Central memory CD4-positive, alpha-beta T cell (primary cell): Measurements from ENCODE around the gene SEC22C.

Experiments
- DNase-seq: peaks from one replicate; pipeline ENCODE4 v3.0.0; 2022

SEC22C gene

GRCh38 chr3:42533161-42533897, 48.4 kb downstream of the SEC22C start:
- no peak for DNase-seq

- no peak for DNase-seq
Observed at GRCh38 chr3:42532229-42532628, 49.5 kb downstream of the SEC22C start.

- no peak for DNase-seq
Observed at GRCh38 chr3:42531470-42531869, 50.3 kb downstream of the SEC22C start.

DNA sequence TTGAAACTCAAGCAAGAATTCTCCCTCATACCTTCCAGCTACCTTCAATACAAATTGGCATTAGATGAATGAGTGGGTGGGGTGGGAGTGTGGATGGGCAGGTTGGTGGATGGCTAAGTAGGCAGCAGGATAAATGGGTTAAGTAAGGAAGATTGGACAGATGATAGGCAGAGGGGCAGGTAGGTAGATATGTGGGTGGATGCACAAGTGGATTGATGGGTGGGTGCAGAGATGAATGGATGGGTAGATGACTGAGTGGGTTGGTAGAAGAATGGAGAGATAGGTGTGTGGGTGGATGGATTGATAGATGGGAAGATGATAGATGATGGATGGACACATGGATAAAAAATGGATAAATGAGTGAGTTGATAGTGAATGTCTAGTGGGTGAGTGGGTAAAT, 51.7 kb downstream of the SEC22C start:
- no peak for DNase-seq

- DNase-seq, result peak; percentile 57
Observed at GRCh38 chr3:42529468-42529867, 52.3 kb downstream of the SEC22C start.

DNA sequence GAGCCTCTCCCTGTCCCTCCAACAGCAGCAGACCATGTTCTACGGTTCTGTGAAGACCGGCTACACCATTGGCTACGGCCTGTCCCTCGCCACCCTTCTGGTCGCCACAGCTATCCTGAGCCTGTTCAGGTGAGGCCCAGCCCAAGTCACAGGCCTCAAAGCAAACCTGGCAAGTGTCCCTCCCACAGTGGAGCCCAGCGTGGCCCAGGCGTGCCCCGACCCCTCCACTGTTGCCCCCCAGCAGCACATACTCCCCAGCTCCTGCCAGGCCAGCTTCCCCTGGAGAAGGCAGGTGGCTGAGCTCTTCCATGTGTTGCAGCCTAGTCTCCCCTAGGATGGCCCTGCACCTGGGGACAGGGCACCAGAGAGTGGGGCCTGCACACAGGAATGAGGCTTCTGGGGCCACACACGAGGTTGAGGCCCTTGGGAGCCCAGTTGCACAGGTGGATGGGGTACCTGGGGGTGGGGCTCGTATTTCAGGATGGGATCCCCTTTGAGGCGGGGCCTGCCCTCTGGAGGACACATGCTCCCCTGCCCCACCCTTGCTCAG, 54.3 kb downstream of the SEC22C start:
- no peak for DNase-seq

DNA sequence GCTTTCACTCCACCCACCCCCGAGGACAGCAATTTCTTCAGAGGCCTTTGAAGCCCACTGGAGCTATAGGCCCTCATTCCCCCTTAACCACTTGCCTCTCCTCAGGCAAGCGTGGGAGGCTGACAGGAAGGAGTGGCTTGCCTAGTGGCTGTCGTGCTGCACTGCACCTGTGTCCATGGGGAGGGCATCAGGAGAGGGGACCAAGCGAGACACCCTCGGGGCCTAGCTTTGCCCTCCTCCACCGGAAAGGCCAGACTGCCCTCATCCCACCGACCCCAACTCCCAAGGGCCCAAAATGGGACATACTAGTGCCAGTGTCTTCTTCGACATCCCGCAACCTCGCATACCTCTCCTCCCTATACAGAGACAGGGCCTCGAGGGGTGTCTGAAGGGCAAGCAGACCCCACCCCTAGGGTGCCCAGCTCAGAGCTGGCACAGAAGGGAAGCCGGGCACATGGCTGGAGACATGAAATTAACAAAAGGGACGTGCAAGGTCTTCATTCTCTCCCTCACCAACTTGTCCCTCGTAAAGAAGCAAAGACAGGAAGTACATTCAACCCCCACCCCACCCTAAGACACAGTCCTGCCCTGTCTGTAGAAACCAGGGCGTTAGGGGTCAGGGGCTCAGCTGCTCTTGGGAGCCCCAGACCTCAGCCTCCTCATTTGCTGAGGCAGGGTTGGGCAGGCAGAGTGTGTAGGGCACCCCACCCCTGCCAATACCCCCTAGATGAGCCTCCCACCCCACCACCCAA, 55.0 kb downstream of the SEC22C start:
- DNase-seq, result peak; percentile 41

DNA sequence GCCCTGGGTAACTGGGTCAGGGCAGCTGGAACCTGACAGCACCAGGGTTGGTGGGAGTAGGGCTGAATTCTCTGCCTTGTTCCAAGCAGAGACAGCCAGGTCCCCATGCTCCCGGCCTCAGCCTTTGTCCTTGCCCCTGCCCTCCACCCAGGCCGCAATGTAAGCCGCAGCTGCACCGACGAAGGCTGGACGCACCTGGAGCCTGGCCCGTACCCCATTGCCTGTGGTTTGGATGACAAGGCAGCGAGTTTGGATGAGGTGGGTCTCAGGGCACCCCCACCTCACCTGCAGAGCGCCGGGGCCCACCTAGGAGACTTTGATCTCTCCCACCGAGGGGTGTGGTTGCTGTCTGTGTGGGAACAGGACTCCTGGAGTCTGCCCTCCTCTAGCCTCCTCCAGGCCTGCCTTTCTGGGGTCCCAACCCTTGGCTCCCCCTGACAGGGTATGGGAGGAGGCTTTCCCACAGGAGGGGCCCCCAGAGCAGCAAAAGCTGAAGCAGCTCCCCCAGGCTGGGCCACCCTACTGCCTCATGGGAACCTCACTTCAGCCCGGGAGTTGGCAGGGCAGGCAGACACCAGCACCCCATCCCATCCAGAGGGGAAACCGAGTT, 55.9 kb downstream of the SEC22C start:
- DNase-seq, result no peak

DNA sequence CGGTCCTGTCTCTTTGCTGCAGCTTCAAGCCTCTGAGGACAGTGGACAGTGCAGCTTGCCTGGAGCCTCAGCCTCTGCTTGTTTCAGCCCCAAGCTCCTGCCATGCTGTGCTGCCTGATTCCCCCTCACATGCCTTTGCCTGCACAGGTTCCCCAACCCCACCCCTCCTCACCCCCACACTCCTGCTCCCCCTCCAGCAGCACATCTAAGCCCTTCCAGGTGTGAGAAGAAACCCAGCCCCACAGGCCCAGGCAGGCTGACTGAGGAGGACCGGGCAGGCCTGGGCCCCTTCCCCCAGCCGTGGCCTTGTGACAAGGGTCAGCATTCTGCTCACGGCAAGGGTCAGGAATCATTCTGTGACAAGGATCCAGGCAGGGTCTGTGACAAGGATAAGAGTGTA, 56.6 kb downstream of the SEC22C start:
- no peak for DNase-seq

DNA sequence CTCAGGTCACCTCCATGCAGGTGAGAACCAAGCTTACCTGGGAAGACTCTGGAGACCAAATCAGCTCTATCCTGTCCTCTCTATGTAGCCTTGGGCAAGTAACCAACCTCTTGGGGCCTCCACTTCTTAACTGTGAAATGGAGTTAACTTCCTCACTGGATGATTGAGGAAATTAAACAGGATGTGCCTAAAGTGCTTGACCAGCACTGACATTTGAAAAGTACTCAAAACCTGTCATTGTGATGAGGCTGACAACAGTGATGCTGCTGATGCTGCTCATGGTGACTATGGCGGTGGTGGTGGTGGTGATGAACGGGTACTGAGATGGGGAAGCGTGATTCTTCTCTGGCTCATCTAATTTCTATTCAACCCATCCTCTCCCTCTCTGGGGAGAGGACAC, 57.0 kb downstream of the SEC22C start:
- no peak for DNase-seq

- no peak for DNase-seq
Observed at GRCh38 chr3:42520906-42521305, 60.9 kb downstream of the SEC22C start.

GRCh38 chr3:42520336-42520735, 61.4 kb downstream of the SEC22C start:
- no peak for DNase-seq

GRCh38 chr3:42519568-42519962, 62.2 kb downstream of the SEC22C start:
- DNase-seq, result no peak

DNA sequence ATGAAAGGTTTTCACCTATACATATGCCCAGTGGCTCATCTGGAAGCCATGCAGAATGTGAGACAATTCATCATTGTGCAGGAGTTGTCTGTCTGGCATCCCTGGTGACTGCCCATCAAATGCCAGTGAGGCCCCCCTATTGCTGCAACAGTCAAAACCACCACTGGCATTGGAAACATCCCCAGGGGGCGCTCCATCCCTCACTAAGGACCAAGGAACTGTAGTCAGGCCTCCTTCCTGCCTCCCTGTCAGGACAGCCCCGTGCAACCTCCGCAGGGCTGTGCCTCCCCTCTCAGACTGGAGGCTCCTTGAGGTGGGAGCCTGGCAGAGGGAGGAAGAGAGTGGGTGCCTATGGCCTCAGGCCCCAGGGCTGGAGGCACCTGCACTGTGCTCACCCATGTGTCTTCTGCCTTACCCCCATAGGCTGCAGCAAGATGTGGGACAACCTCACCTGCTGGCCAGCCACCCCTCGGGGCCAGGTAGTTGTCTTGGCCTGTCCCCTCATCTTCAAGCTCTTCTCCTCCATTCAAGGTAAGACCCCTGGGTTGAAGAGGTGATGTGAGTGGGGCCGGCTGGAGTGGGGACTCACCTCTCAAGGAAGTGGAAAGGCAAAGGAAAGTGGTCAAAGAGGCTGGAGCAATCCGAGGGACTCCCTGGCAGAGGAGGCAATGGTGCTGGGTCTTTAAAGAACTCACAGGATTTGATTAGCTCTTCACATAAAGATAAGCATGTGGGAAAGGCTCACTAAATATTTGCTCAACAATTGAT, 62.8 kb downstream of the SEC22C start:
- DNase-seq, result peak; percentile 51

GRCh38 chr3:42517117-42517516, 64.7 kb downstream of the SEC22C start:
- DNase-seq, result no peak

DNA sequence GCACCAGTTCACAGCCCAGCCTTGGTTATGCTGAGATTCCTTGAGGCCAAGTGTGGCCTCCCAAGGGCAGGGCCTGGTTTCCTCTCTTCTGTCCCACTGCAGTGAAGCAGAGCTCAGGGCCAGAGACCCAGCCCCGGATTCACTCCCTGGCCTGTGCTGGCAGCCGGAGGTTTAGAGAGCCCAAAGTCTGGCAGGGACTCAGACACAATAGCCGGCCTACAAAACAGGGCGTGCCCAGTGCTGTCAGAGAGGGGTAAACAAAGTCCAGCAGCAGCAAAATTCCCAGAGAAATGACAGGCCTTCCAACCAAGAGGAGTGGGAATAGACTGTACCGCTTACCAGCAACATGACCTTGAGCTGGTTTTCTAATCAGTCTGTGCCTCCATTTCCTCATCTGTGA, 65.3 kb downstream of the SEC22C start:
- DNase-seq, result no peak

GRCh38 chr3:42515976-42516375, 65.8 kb downstream of the SEC22C start:
- no peak for DNase-seq

DNA sequence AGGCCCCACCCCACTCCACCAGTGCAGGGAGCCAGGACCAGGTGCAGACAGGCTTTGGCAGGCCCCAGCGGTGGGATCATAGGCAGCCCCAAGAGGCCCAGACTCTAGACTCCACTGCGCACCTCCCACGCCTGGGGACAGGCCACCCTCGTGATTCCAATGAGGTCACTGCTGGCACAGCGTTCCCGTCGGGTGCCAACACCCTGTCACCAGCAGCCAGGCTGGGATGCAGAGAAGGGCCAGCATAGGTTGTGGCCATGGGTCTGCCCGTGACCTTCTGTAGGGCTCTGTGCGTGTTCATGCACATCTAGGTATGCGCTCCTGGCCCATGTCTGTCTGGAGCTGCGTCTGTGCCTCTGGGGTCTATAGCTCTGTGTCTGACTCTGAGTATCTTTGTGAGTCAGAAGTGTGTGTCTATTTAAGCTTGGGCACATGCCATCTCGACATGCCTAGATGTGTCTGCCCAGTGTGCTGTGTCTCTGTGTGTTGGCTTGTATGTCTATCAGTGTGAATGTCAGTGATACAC, 66.3 kb downstream of the SEC22C start:
- DNase-seq, result no peak

DNA sequence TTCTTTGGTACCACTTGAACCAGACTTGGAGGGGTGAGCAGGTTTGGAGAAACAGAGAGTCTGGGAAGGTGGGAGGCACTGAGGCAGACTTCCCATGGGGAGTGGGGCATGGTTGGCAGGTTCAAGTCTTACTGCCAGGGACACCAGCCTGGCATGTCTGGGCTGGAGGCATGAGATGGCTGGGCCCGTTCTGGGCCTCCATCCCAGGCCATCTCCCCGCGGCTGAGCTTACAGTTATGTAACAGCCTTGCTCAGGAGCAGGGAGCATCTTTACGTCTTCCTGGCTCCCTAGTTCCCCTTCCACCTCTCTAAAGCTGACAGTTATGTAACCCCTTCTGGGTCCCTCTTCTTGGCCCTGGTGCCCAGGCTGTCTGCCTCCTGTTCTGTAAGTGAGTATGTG, 66.9 kb downstream of the SEC22C start:
- no peak for DNase-seq

DNA sequence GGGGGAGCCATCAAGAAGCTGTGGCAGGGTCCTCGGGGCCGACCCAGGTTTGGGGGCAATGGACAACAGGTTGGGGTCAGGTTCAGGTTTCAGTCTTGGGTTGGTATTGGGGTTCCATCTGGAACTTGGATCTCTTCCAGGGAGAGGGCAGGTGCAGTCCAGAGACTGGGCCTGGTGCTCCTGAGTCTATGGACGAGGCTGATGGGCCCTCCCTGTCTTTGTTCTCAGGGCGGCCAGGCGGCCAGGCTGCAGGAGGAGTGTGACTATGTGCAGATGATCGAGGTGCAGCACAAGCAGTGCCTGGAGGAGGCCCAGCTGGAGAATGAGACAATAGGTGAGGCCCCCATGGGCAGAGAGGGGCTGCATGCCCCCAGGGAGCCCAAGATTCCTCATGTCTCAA, 68.2 kb downstream of the SEC22C start:
- no peak for DNase-seq

GRCh38 chr3:42513121-42513520, 68.6 kb downstream of the SEC22C start:
- DNase-seq, result no peak

- no peak for DNase-seq
Observed at GRCh38 chr3:42511736-42512135, 70.0 kb downstream of the SEC22C start.

GRCh38 chr3:42511201-42511600, 70.6 kb downstream of the SEC22C start:
- DNase-seq, result no peak
